Neural progenitor cell (in vitro differentiated cells): Measurements from ENCODE around the gene PPTC7. TPM values are rescaled to one million over a fixed set of nuclear protein-coding genes. Genes with fewer than 3 reads are reported as not detected.
"Not testable (repeated sequence)": the region's sequence is repeated elsewhere in the genome, so short reads cannot be mapped to it uniquely, and the experiment has no call there.

Experiments used
- DNase-seq: peaks from one replicate; pipeline ENCODE4 v3.0.0-alpha.2; 2016; ENCODE audit warnings: low spot score
- H2AFZ ChIP-seq: fragments of 200-600 bp; sonication (generic); replicated peaks from 2 replicates; pipeline ENCODE4 v1.6.1; 2016; ENCODE audit warnings: antibody characterized with exemption
- H3F3A ChIP-seq: fragments of 200-600 bp; sonication (generic); 2 replicates; pipeline ENCODE4 v1.6.1; 2016; ENCODE audit warnings: antibody characterized with exemption, low read depth
- H3K27ac ChIP-seq: fragments of 200-600 bp; sonication (generic); 2 replicates; pipeline ENCODE4 v1.5.1; 2016; ENCODE audit warnings: mild to moderate bottlenecking
- H3K27me3 ChIP-seq: fragments of 200-600 bp; sonication (generic); 2 replicates; pipeline ENCODE4 v1.6.1; 2016; ENCODE audit warnings: mild to moderate bottlenecking, moderate library complexity
- H3K36me3 ChIP-seq: fragments of 200-600 bp; sonication (generic); 2 replicates; pipeline ENCODE4 v1.5.1; 2016
- H3K4me1 ChIP-seq: fragments of 200-600 bp; sonication (generic); 2 replicates; pipeline ENCODE4 v1.6.1; 2016; ENCODE audit warnings: mixed run types
- H3K4me2 ChIP-seq: fragments of 200-600 bp; sonication (generic); 2 replicates; pipeline ENCODE4 v1.6.1; 2016
- H3K4me3 ChIP-seq: fragments of 200-600 bp; sonication (generic); 2 replicates; pipeline ENCODE4 v1.5.1; 2016
- H3K79me2 ChIP-seq: fragments of 200-600 bp; sonication (generic); 2 replicates; pipeline ENCODE4 v1.6.1; 2016; ENCODE audit warnings: low read depth
- H3K9ac ChIP-seq: fragments of 200-600 bp; sonication (generic); 2 replicates; pipeline ENCODE4 v1.6.1; 2016
- H3K9me3 ChIP-seq: fragments of 200-600 bp; sonication (generic); 2 replicates; pipeline ENCODE4 v1.5.1; 2016; ENCODE audit warnings: low read depth
- H4K20me1 ChIP-seq: fragments of 200-600 bp; sonication (generic); 2 replicates; pipeline ENCODE4 v1.6.1; 2016; ENCODE audit warnings: low read depth
- H3K27ac Mint-ChIP-seq: 3 replicates; pipeline ENCODE4 v1.8.0; 2021; ENCODE audit warnings: mixed read lengths
- H3K27me3 Mint-ChIP-seq: 2 replicates; pipeline ENCODE4 v1.8.0; 2022; ENCODE audit warnings: low read depth, mild to moderate bottlenecking, inconsistent platforms, moderate library complexity, mixed read lengths; ENCODE audit not compliant: insufficient read depth
- H3K36me3 Mint-ChIP-seq: 3 replicates; pipeline ENCODE4 v1.8.0; 2021; ENCODE audit warnings: mixed read lengths
- H3K4me1 Mint-ChIP-seq: 3 replicates; pipeline ENCODE4 v1.8.0; 2021; ENCODE audit warnings: mixed read lengths
- H3K4me3 Mint-ChIP-seq: 3 replicates; pipeline ENCODE4 v1.8.0; 2021; ENCODE audit warnings: mild to moderate bottlenecking, moderate library complexity, mixed read lengths
- H3K9me3 Mint-ChIP-seq: 3 replicates; pipeline ENCODE4 v1.8.0; 2020; ENCODE audit warnings: mixed read lengths
- EZH2 ChIP-seq: fragments of 200-600 bp; sonication (generic); IDR thresholded peaks from 2 replicates; pipeline ENCODE4 v1.6.1; 2017; ENCODE audit warnings: antibody characterized with exemption, mild to moderate bottlenecking, moderate library complexity
- EZH2phosphoT487 ChIP-seq: fragments of 200-600 bp; sonication (generic); IDR thresholded peaks from 2 replicates; pipeline ENCODE4 v1.6.1; 2017; ENCODE audit warnings: antibody characterized with exemption
- total RNA-seq: library from RNA; depleted of rRNA; stranded (reverse); fragments of >200 nt; gene quantifications from 2 replicates; pipeline ENCODE4 v1.2.3, GENCODE V29; 2015; ENCODE audit warnings: low replicate concordance
- TF ChIP-seq, protein P1 (sequence below): fragments of 200-600 bp; sonication (generic); IDR thresholded peaks from 2 replicates; pipeline ENCODE4 v1.5.1; 2017; ENCODE audit warnings: antibody characterized with exemption, mild to moderate bottlenecking

PPTC7 gene
- total RNA-seq, 1 donor from 2014 or later: 11.2 TPM

DNA sequence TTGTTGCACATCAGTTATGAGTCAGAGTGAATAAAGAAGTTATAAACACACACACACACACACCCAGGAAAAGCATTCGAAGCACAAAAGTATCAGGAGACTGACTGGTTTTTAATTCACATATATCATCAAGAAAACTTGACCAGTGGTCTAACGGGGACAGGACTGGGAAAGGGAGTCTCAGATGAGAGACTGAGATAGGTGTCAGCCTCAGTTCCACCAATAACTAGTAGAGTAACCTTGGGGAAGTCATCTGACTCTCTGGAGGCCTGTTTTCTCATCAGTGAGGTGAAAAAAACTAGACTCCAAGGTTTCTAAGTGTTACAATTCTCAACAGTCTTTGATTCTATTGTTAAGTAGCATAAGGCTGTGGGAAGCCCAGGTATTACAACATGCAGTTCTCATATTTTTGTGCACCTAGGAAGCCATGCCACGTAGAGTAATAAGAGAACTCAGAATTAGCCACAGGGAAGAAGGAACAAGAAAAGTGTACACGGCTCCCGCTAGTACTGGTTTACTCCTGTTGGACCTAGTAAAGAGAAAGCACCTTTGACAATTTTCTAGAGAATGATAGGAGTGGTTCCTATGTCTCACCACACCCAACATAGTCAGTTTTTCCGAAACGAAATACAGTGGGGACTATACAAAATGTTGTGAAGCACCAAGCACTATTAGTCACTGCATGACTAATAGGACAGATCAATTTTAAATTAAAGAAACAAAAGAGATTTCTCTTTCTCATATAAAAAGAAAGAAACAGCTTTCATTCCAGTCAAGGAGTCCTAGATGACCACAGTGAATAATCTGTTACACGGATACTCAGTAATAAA, 5.0 kb downstream of the PPTC7 start:
- Histone ChIP-seq H3K27ac (no peak overlapping the region), H4K20me1 (peaks cover 50% of the 10 kb centered on the region), H3F3A (no peaks in the 10 kb centered on the region), H3K36me3 (no peaks in the 10 kb centered on the region), H3K4me1 (peaks cover 5% of the 10 kb centered on the region), H3K27me3 (peaks cover 14% of the 10 kb centered on the region), H3K9me3 (no peaks in the 10 kb centered on the region), H3K4me2 (no peak overlapping the region), H3K9ac (no peak overlapping the region), H3K4me3 (no peak overlapping the region), H3K79me2 (peaks cover 96% of the 10 kb centered on the region), H2AFZ (no peak overlapping the region)
- Mint-ChIP-seq H3K27me3 (no peaks in the 10 kb centered on the region), H3K4me3 (no peak overlapping the region), H3K27ac (no peak overlapping the region), H3K36me3 (peaks cover 11% of the 10 kb centered on the region), H3K4me1 (peaks cover 11% of the 10 kb centered on the region), H3K9me3 (peaks cover 2% of the 10 kb centered on the region)
- TF ChIP-seq, protein P1, sequence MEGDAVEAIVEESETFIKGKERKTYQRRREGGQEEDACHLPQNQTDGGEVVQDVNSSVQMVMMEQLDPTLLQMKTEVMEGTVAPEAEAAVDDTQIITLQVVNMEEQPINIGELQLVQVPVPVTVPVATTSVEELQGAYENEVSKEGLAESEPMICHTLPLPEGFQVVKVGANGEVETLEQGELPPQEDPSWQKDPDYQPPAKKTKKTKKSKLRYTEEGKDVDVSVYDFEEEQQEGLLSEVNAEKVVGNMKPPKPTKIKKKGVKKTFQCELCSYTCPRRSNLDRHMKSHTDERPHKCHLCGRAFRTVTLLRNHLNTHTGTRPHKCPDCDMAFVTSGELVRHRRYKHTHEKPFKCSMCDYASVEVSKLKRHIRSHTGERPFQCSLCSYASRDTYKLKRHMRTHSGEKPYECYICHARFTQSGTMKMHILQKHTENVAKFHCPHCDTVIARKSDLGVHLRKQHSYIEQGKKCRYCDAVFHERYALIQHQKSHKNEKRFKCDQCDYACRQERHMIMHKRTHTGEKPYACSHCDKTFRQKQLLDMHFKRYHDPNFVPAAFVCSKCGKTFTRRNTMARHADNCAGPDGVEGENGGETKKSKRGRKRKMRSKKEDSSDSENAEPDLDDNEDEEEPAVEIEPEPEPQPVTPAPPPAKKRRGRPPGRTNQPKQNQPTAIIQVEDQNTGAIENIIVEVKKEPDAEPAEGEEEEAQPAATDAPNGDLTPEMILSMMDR: no peak
- TF ChIP-seq EZH2: no peak
- no peak for TF ChIP-seq EZH2phosphoT487
- DNase-seq: no peak

GRCh38 chr12:110576504-110576903, 6.6 kb downstream of the PPTC7 start:
- Mint-ChIP-seq H3K36me3 (peaks cover 15% of the 10 kb centered on the region), H3K27me3 (no peaks in the 10 kb centered on the region), H3K4me1 (peaks cover 5% of the 10 kb centered on the region), H3K4me3 (no peak overlapping the region), H3K27ac (no peak overlapping the region), H3K9me3 (peaks cover 13% of the 10 kb centered on the region)
- Histone ChIP-seq H3K79me2 (peaks cover 99% of the 10 kb centered on the region), H3K4me2 (no peak overlapping the region), H3K4me1 (peaks cover under 1% of the 10 kb centered on the region), H3K9ac (no peak overlapping the region), H3K36me3 (no peaks in the 10 kb centered on the region), H3F3A (no peaks in the 10 kb centered on the region), H4K20me1 (peaks cover 38% of the 10 kb centered on the region), H3K9me3 (no peaks in the 10 kb centered on the region), H2AFZ (no peak overlapping the region), H3K27me3 (peaks cover 3% of the 10 kb centered on the region), H3K27ac (no peak overlapping the region), H3K4me3 (no peak overlapping the region)
- TF ChIP-seq, protein P1: no peak
- TF ChIP-seq EZH2phosphoT487 (no peak), EZH2 (no peak)
- DNase-seq: no peak

GRCh38 chr12:110575326-110575725, 7.8 kb downstream of the PPTC7 start:
- Mint-ChIP-seq H3K4me1 (no peaks in the 10 kb centered on the region), H3K36me3 (peaks cover 14% of the 10 kb centered on the region), H3K9me3 (peaks cover 19% of the 10 kb centered on the region), H3K27me3 (no peaks in the 10 kb centered on the region), H3K4me3 (no peak overlapping the region), H3K27ac (no peak overlapping the region)
- DNase-seq: no peak
- H3K4me1 ChIP-seq: no peaks in the 10 kb centered on the region
- H3K79me2 ChIP-seq: peaks cover 89% of the 10 kb centered on the region
- H3K27ac ChIP-seq: no peak overlapping the region
- H3K27me3 ChIP-seq: no peaks in the 10 kb centered on the region
- no peaks in the 10 kb centered on the region for H3K9me3 ChIP-seq
- H3K9ac ChIP-seq: no peak overlapping the region
- H3F3A ChIP-seq: no peaks in the 10 kb centered on the region
- H3K4me3 ChIP-seq: no peak overlapping the region
- no peaks in the 10 kb centered on the region for H3K36me3 ChIP-seq
- TF ChIP-seq EZH2 (no peak), EZH2phosphoT487 (no peak)
- TF ChIP-seq, protein P1: no peak
- peaks cover 26% of the 10 kb centered on the region for H4K20me1 ChIP-seq
- no peak overlapping the region for H2AFZ ChIP-seq
- no peak overlapping the region for H3K4me2 ChIP-seq

GRCh38 chr12:110574717-110575230, 8.3 kb downstream of the PPTC7 start:
- not testable (repeated sequence) for H3F3A ChIP-seq, H3K27me3 ChIP-seq, H2AFZ ChIP-seq, H3K27me3 Mint-ChIP-seq, H3K36me3 ChIP-seq, H3K4me3 ChIP-seq, H3K9me3 ChIP-seq, DNase-seq, H3K4me1 ChIP-seq, H3K4me1 Mint-ChIP-seq, H3K4me3 Mint-ChIP-seq, H3K27ac Mint-ChIP-seq, H3K9ac ChIP-seq, H3K27ac ChIP-seq, H3K4me2 ChIP-seq
- Mint-ChIP-seq H3K9me3 (peaks cover 21% of the 10 kb centered on the region), H3K36me3 (peaks cover 16% of the 10 kb centered on the region)
- peaks cover 84% of the 10 kb centered on the region for H3K79me2 ChIP-seq
- peaks cover 21% of the 10 kb centered on the region for H4K20me1 ChIP-seq
